Mesothelial cell of epicardium (in vitro differentiated cells): ENCODE measurements around the gene DMD. TPM values are rescaled to one million over a fixed set of nuclear protein-coding genes. Genes with fewer than 3 reads are reported as not detected.
"Not testable (repeated sequence)": the region's sequence is repeated elsewhere in the genome, so short reads cannot be mapped to it uniquely, and the experiment has no call there.

Source experiments
- DNase-seq, 2 experiments: peaks; one replicate each; pipeline ENCODE4 v3.0.0; 2021; ENCODE audit warnings: low spot score in 2 of 2; ENCODE audit not compliant: unreplicated experiment in 2 of 2
- H3K27ac Mint-ChIP-seq: 2 replicates; pipeline ENCODE4 v1.8.0; 2021; ENCODE audit warnings: mixed read lengths
- H3K27me3 Mint-ChIP-seq: 2 replicates; pipeline ENCODE4 v1.8.0; 2021; ENCODE audit warnings: low read depth, mixed read lengths
- H3K36me3 Mint-ChIP-seq: 2 replicates; pipeline ENCODE4 v1.8.0; 2021; ENCODE audit warnings: mixed read lengths
- H3K4me1 Mint-ChIP-seq: 2 replicates; pipeline ENCODE4 v1.8.0; 2021; ENCODE audit warnings: mixed read lengths
- H3K4me3 Mint-ChIP-seq: 2 replicates; pipeline ENCODE4 v1.8.0; 2021; ENCODE audit warnings: mild to moderate bottlenecking, moderate library complexity, mixed read lengths
- H3K9me3 Mint-ChIP-seq: 2 replicates; pipeline ENCODE4 v1.8.0; 2021; ENCODE audit warnings: mixed read lengths
- CTCF ChIP-seq: fragments of 200-600 bp; sonication (generic); IDR thresholded peaks from one replicate; pipeline ENCODE4 v1.5.0; 2021; ENCODE audit warnings: antibody characterized with exemption; ENCODE audit not compliant: unreplicated experiment
- total RNA-seq: library from RNA; stranded (reverse); gene quantifications from 3 replicates; pipeline ENCODE4 v1.2.1, GENCODE V29; 2021

Gene DMD
- total RNA-seq, 1 donor from 2014 or later, result 79.4 TPM

- Mint-ChIP-seq H3K36me3 (no peaks in the 10 kb centered on the region), H3K27ac (no peak overlapping the region), H3K27me3 (no peaks in the 10 kb centered on the region), H3K4me1 (peaks cover 5% of the 10 kb centered on the region), H3K4me3 (no peak overlapping the region), H3K9me3 (peaks cover 44% of the 10 kb centered on the region)
- TF ChIP-seq CTCF, result no peak
- DNase-seq, result no peak
Measured at GRCh38 chrX:31934842-31935370, 1276.4 kb downstream of the DMD start.

GRCh38 chrX:31934015-31934414 is 1277.3 kb downstream of the DMD start:
- TF ChIP-seq CTCF, result no peak
- Mint-ChIP-seq H3K27ac (no peak overlapping the region), H3K9me3 (peaks cover 43% of the 10 kb centered on the region), H3K4me3 (no peak overlapping the region), H3K36me3 (no peaks in the 10 kb centered on the region), H3K4me1 (peaks cover 5% of the 10 kb centered on the region), H3K27me3 (no peaks in the 10 kb centered on the region)
- no peak for DNase-seq

GRCh38 chrX:31932769-31933168 is 1278.6 kb downstream of the DMD start:
- no peak for TF ChIP-seq CTCF
- Mint-ChIP-seq H3K4me1 (peaks cover 5% of the 10 kb centered on the region), H3K36me3 (peaks cover 4% of the 10 kb centered on the region), H3K27me3 (no peaks in the 10 kb centered on the region), H3K4me3 (no peak overlapping the region), H3K9me3 (peaks cover 38% of the 10 kb centered on the region), H3K27ac (no peak overlapping the region)
- DNase-seq, result no peak

GRCh38 chrX:31932320-31932719 is 1279.0 kb downstream of the DMD start:
- not testable (repeated sequence) for H3K27ac Mint-ChIP-seq

GRCh38 chrX:31931225-31931624 is 1280.1 kb downstream of the DMD start:
- Mint-ChIP-seq H3K4me3 (no peak overlapping the region), H3K36me3 (peaks cover 4% of the 10 kb centered on the region), H3K27ac (no peak overlapping the region), H3K4me1 (peaks cover 5% of the 10 kb centered on the region), H3K27me3 (no peaks in the 10 kb centered on the region), H3K9me3 (peaks cover 39% of the 10 kb centered on the region)
- no peak for TF ChIP-seq CTCF
- DNase-seq, result no peak

More at GRCh38 chrX:31932320-31932719, 1279.0 kb downstream of the DMD start:
- H3K4me3 Mint-ChIP-seq, DNase-seq, H3K36me3 Mint-ChIP-seq, H3K4me1 Mint-ChIP-seq, H3K27me3 Mint-ChIP-seq: not testable (repeated sequence)
- peaks cover 39% of the 10 kb centered on the region for H3K9me3 Mint-ChIP-seq

- Mint-ChIP-seq H3K36me3 (peaks cover 8% of the 10 kb centered on the region), H3K4me3 (no peak overlapping the region), H3K9me3 (peaks cover 32% of the 10 kb centered on the region), H3K27me3 (no peaks in the 10 kb centered on the region), H3K4me1 (peaks cover 5% of the 10 kb centered on the region), H3K27ac (no peak overlapping the region)
- TF ChIP-seq CTCF, result no peak
- no peak for DNase-seq
Measured at GRCh38 chrX:31929366-31929765, 1282.0 kb downstream of the DMD start.
